CD4-positive, alpha-beta T cell (primary cell): ENCODE results near the gene FOSL1. TPM values are rescaled to one million over a fixed set of nuclear protein-coding genes. Genes with fewer than 3 reads are reported as not detected.

Experiments
- ATAC-seq: fragments of 200-7000 bp; cut with Tn5 transposase; one replicate; pipeline ENCODE4 v1.10.0; 2022; ENCODE audit warnings: mild to moderate bottlenecking; ENCODE audit not compliant: poor library complexity
- CTCF ChIA-PET: fragments of 350-600 bp; sonication (Branson Sonifier 250); formaldehyde crosslinking; loops from one replicate; lab custom pipeline; 2021; ENCODE audit warnings: antibody characterized with exemption, inconsistent platforms; lab: Charles Lee
- POLR2A ChIA-PET: fragments of 350-600 bp; sonication (Branson Sonifier 250); formaldehyde crosslinking; loops from one replicate; lab custom pipeline; 2021; ENCODE audit warnings: antibody characterized with exemption, inconsistent platforms; lab: Charles Lee
- DNase-seq, 14 experiments: peaks; one replicate each; pipeline ENCODE4 v3.0.0-alpha.2; 2013 to 2020; ENCODE audit warnings: mixed read lengths in 2 of 14
- H3K27ac ChIP-seq, 2 donors: one replicate each; pipeline versions ENCODE4 v1.5.1 to v1.7.0; 2013; ENCODE audit warnings: low read length in 2 of 2, low read depth in 1 of 2, mild to moderate bottlenecking in 1 of 2
- H3K27me3 ChIP-seq, 2 experiments: 1 replicate in 1 of 2; 2 replicates in 1 of 2; pipeline versions ENCODE4 v1.6.1 to v1.7.0; 2013; ENCODE audit warnings: low read length in 2 of 2, control low read depth in 1 of 2, mild to moderate bottlenecking in 1 of 2, moderate library complexity in 1 of 2; ENCODE audit not compliant: insufficient read depth in 2 of 2, control insufficient read depth in 1 of 2
- H3K36me3 ChIP-seq: one replicate; pipeline ENCODE4 v1.6.1; 2013; ENCODE audit warnings: low read length, control low read depth; ENCODE audit not compliant: insufficient read depth
- H3K4me1 ChIP-seq: one replicate; pipeline ENCODE4 v1.6.1; 2013; ENCODE audit warnings: low read length, control low read depth; ENCODE audit not compliant: insufficient read depth
- H3K4me3 ChIP-seq: one replicate; pipeline ENCODE4 v1.5.1; 2013; ENCODE audit warnings: mild to moderate bottlenecking, low read length, moderate library complexity
- H3K9me3 ChIP-seq, 2 experiments: 1 replicate in 1 of 2; 2 replicates in 1 of 2; pipeline versions ENCODE4 v1.6.1 to v1.7.0; 2013; ENCODE audit warnings: low read length in 2 of 2, mild to moderate bottlenecking in 2 of 2, control low read depth in 1 of 2, moderate library complexity in 1 of 2; ENCODE audit not compliant: control insufficient read depth in 1 of 2, insufficient read depth in 1 of 2
- H3K27ac Mint-ChIP-seq: one replicate; pipeline ENCODE4 v1.8.0; 2020; ENCODE audit warnings: mixed read lengths
- H3K27me3 Mint-ChIP-seq: one replicate; pipeline ENCODE4 v1.8.0; 2021; ENCODE audit warnings: mixed read lengths
- H3K36me3 Mint-ChIP-seq: one replicate; pipeline ENCODE4 v1.8.0; 2021; ENCODE audit warnings: low read depth, mixed read lengths
- H3K4me1 Mint-ChIP-seq: one replicate; pipeline ENCODE4 v1.8.0; 2021; ENCODE audit warnings: low read depth, mixed read lengths
- H3K4me3 Mint-ChIP-seq: one replicate; pipeline ENCODE4 v1.8.0; 2020; ENCODE audit warnings: mild to moderate bottlenecking, mixed read lengths
- H3K9me3 Mint-ChIP-seq: one replicate; pipeline ENCODE4 v1.8.0; 2020; ENCODE audit warnings: mixed read lengths
- intact Hi-C, 2 experiments: fragments of 100-400 bp; cut with DNase I in 1 of 2; cut with micrococcal nuclease in 1 of 2; formaldehyde crosslinking; loops; one replicate each; pipeline versions ENCODE4 v1.15.1 to v1.9.0; 2023 to 2025; cut with DNase I, micrococcal nuclease
- total RNA-seq, 174 experiments: library from RNA in 2 of 174; stranded (reverse) in 2 of 174; gene quantifications; one replicate each; pipeline ENCODE4 v1.2.3 and lab custom pipeline; 2021 to 2026
- TF ChIP-seq, protein P1 (sequence below): fragments of 200-600 bp; IDR thresholded peaks from one replicate; pipeline ENCODE4 v1.8.0; 2022; ENCODE audit warnings: antibody characterized with exemption, mild to moderate bottlenecking

The FOSL1 gene
- total RNA-seq, 2 experiments from 2014 or later = 1.8 to 2.2 TPM

DNA sequence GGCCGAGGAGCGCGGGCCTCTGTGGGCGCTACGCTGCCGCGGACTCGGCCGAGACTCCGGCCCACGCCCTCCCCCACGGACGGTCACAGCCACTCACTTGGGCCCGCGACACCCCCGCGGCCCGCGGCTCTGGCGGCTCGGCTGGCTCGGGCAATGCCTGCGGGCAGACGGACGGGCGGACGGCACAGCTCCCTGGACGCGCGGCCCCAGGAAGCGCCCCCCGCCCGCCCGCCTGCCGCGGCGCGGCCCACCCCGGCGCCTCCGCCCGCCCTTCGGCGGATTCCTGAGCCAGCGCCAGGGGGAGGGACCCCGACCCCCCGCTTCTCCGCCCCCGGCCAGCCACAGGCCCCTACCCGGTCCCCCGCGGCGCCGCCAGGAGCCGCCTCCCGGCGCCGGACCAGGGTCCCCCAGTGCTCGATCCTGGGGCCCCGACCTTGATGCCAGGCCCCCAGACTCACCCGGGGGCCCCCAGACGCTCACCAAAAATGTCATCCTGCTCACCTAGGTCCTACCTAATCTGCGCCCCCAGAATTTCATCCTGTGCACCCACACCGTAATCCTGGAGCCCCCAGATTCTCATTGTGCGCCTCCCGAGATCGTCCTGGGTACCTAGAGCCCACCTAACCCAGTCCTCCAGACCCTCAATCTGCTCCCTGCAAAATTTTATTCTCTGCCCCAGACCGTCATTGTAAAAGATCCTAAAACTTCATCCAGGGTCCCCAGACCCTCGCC, 27.4 kb downstream of the FOSL1 start, which contains the start of gene EFEMP2:
Gene EFEMP2 (minus strand): TSS at position 215 of the 732 bp plus-strand sequence. CDS start 446 bp downstream, outside the sequence.
- POLR2A ChIA-PET = interaction anchor here (0.6 to 7.1 kb wide), 8 partner anchors 12 to 638 kb away, joined by 3 to 137 read pairs (median 9); partner anchors contain the start of genes BBS1, CCDC85B, CFL1 and FIBP
- CTCF ChIA-PET = interaction anchor here (1.0 to 2.3 kb wide), 3 partner anchors 12 to 17 kb away, joined by 5 to 18 read pairs (median 17); partner anchors contain the start of genes CCDC85B, FIBP and MUS81

DNA sequence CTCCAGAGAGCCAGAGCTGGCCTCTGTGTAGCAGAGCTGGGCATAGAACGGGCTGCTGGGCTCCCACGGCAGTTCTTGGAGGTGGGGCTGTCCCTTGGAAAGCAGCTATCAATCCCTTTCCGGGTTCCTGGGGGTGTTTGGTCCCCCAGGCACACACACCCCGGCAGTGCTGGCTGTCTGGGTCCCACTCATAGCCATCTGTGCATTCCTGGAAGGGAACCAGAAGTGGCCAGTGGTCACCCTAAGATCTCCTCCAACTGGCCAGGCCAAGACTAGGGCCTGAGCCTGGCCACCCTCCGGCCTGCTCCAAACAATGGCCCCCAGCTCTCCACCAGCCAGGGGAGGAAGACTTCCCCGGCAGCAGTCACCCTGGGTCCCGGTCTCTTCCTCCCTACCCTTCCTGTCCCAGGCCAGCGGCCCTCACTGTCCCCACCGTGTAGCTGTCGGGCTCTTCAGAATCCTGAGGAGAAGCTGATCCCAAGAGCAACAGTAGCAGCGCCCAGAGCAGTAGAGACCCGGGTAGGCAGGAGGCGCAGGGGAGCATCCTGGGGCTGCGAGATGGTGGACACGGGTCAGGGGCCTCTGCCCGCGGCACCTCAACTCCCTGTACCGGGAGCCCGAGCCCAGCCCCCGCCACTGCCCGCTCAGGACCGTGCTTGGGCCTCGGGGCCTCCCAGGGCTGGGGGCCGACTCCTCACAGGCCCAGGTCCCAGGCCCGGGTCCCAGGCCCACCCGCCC, 28.2 kb downstream of the FOSL1 start:
- TF ChIP-seq, protein P1, sequence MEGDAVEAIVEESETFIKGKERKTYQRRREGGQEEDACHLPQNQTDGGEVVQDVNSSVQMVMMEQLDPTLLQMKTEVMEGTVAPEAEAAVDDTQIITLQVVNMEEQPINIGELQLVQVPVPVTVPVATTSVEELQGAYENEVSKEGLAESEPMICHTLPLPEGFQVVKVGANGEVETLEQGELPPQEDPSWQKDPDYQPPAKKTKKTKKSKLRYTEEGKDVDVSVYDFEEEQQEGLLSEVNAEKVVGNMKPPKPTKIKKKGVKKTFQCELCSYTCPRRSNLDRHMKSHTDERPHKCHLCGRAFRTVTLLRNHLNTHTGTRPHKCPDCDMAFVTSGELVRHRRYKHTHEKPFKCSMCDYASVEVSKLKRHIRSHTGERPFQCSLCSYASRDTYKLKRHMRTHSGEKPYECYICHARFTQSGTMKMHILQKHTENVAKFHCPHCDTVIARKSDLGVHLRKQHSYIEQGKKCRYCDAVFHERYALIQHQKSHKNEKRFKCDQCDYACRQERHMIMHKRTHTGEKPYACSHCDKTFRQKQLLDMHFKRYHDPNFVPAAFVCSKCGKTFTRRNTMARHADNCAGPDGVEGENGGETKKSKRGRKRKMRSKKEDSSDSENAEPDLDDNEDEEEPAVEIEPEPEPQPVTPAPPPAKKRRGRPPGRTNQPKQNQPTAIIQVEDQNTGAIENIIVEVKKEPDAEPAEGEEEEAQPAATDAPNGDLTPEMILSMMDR = no peak
- peak overlapping the region; percentile 45 for H3K4me3 Mint-ChIP-seq
- H3K4me3 ChIP-seq = no peak overlapping the region
- peaks cover 16% of the 10 kb centered on the region for H3K4me1 Mint-ChIP-seq
- peaks cover 46% of the 10 kb centered on the region for H3K4me1 ChIP-seq
- no peak for DNase-seq
- no peaks in the 10 kb centered on the region for H3K9me3 ChIP-seq
- ChIA-PET POLR2A (interaction anchor here (0.7 to 7.1 kb wide), 4 partner anchors 8 to 19 kb away, joined by 3 to 137 read pairs (median 12); partner anchors contain the start of genes CCDC85B, CFL1, CTSW and FIBP), CTCF (interaction anchor here (1.0 to 1.5 kb wide), 2 partner anchors 12 to 13 kb away, joined by 5 to 7 read pairs; partner anchors contain the start of gene MUS81)
- peaks cover 8% of the 10 kb centered on the region for H3K36me3 Mint-ChIP-seq
- no peaks in the 10 kb centered on the region for H3K27me3 Mint-ChIP-seq
- peaks cover 11% of the 10 kb centered on the region for H3K36me3 ChIP-seq
- H3K27ac ChIP-seq = no peak overlapping the region
- H3K27me3 ChIP-seq = no peaks in the 10 kb centered on the region
- intact Hi-C loops = loop anchor here in 1 of 2 experiments (2.0 kb wide), 1 partner anchor 17 kb away; the partner anchor contains the start of gene FIBP
- ATAC-seq = no peak
- H3K27ac Mint-ChIP-seq = no peak overlapping the region
- H3K9me3 Mint-ChIP-seq = no peaks in the 10 kb centered on the region

More for the DNA sequence above, 27.4 kb downstream of the FOSL1 start, which contains the start of gene EFEMP2:
- Histone ChIP-seq H3K36me3 (peaks cover 6% of the 10 kb centered on the region), H3K9me3 (no peaks in the 10 kb centered on the region), H3K4me1 (peaks cover 49% of the 10 kb centered on the region), H3K27ac (peak within 1 kb of the TSS; percentile 78 to 81), H3K27me3 (no peaks in the 10 kb centered on the region), H3K4me3 (peak within 1 kb of the TSS; percentile 60)
- peak within 1 kb of the TSS; percentile 89 for H3K4me3 Mint-ChIP-seq
- peak within 1 kb of the TSS; percentile 83 for H3K27ac Mint-ChIP-seq
- H3K36me3 Mint-ChIP-seq = peaks cover 3% of the 10 kb centered on the region
- no peaks in the 10 kb centered on the region for H3K9me3 Mint-ChIP-seq
- no peak for ATAC-seq
- H3K4me1 Mint-ChIP-seq = peaks cover 16% of the 10 kb centered on the region
- TF ChIP-seq, protein P1 = no peak
- peak in 1 of 14 experiments; percentile 34 for DNase-seq
- no peaks in the 10 kb centered on the region for H3K27me3 Mint-ChIP-seq
- intact Hi-C loops = loop anchor here (1.0 to 2.0 kb wide), 3 partner anchors 12 to 47 kb away; partner anchors contain the start of genes MUS81 (in 2 of the 2), C11orf68 (in 1 of the 2), DRAP1 (in 1 of the 2) and FIBP (in 1 of the 2)
